Stimulated activated CD8-positive, alpha-beta memory T cell treated with anti-CD3 and anti-CD28 coated beads, Interleukin-7, amount 100 ng/mL, for 24 hours (primary cell): Measurements from ENCODE around the gene ZNF414.
A peak's percentile ranks its signal among the peaks of the same experiment; 100 is the strongest.
"Not testable (repeated sequence)": the region's sequence is repeated elsewhere in the genome, so short reads cannot be mapped to it uniquely, and the experiment has no call there.

Source experiments
- DNase-seq: peaks from one replicate; pipeline ENCODE4 v3.0.0-alpha.2; 2020; ENCODE audit warnings: low read depth

ZNF414 gene

GRCh38 chr19:8517551-8518442, 3.8 kb upstream of the ZNF414 start:
- DNase-seq, result no peak

- DNase-seq, result no peak
These were observed 1.4 kb upstream of the ZNF414 start for GRCh38 chr19:8515317-8515716.

GRCh38 chr19:8514505-8515009, 590 bp upstream of the ZNF414 start:
- DNase-seq, result not testable (repeated sequence)

- DNase-seq, result no peak
These were observed 806 bp downstream of the ZNF414 start for GRCh38 chr19:8513036-8513686.

- no peak for DNase-seq
These were observed 1.6 kb downstream of the ZNF414 start for GRCh38 chr19:8512115-8512967.

- no peak for DNase-seq
These were observed 2.3 kb downstream of the ZNF414 start for GRCh38 chr19:8511573-8512101.

- DNase-seq, result no peak
These were observed 3.3 kb downstream of the ZNF414 start for GRCh38 chr19:8510589-8511115.

- DNase-seq, result no peak
These were observed 7.5 kb downstream of the ZNF414 start for GRCh38 chr19:8506402-8506957.

- DNase-seq, result peak; percentile 47
These were observed 8.1 kb downstream of the ZNF414 start for GRCh38 chr19:8505680-8506401.

GRCh38 chr19:8504919-8505318, 9.0 kb downstream of the ZNF414 start:
- DNase-seq, result no peak

- DNase-seq, result no peak
These were observed 9.8 kb downstream of the ZNF414 start for GRCh38 chr19:8504171-8504570.

GRCh38 chr19:8503510-8503909, 10.5 kb downstream of the ZNF414 start:
- DNase-seq, result no peak

GRCh38 chr19:8501981-8502380, 12.0 kb downstream of the ZNF414 start:
- DNase-seq, result no peak

- no peak for DNase-seq
These were observed 12.5 kb downstream of the ZNF414 start for GRCh38 chr19:8501516-8501915.

- DNase-seq, result no peak
These were observed 13.8 kb downstream of the ZNF414 start for GRCh38 chr19:8500158-8500557.

- DNase-seq, result no peak
These were observed 14.7 kb downstream of the ZNF414 start for GRCh38 chr19:8499048-8499833.

GRCh38 chr19:8498295-8498694, 15.7 kb downstream of the ZNF414 start:
- no peak for DNase-seq

GRCh38 chr19:8494158-8494557, 19.8 kb downstream of the ZNF414 start:
- no peak for DNase-seq

GRCh38 chr19:8491574-8491973, 22.4 kb downstream of the ZNF414 start:
- DNase-seq, result no peak

- no peak for DNase-seq
These were observed 23.1 kb downstream of the ZNF414 start for GRCh38 chr19:8490873-8491272.
